ENCODE results near the gene ELMO1. TPM values are rescaled to one million over a fixed set of nuclear protein-coding genes. Genes with fewer than 3 reads are reported as not detected.
A peak's percentile ranks its signal among the peaks of the same experiment; 100 is the strongest.

The ELMO1 gene
- total and polyA plus RNA-seq, 4 donors, result 10.1 to 183 (median 34.4) TPM

DNA sequence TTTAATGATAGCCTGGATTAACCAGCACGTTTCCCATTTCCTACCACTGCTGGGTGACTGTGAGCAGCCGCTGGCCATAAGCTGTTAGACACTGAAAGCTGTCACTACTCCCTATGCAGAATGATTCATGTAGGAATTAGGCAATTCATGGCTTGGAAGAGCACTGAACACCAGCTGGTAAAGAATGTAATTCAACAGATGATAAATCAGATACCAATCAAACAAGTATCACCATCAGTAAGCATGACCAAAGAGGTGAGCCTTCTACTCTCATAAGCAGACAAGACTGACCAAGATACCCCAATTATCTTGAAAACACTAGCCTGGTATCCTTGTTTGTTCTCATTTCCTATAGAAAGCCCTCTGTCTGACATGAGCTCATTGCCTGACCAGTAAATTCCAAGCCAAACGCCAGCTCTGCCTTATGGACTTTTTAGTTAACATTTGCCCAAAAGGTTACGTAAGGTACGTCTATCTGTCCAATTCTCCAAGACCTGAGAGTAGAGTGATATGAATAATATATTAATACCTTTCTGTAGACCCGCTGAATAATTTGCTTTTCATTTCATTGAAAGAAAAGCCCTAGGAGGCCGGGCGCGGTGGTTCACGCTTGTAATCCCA is 127.7 kb downstream of the ELMO1 start:
- TF ChIP-seq CTCF (IDR thresholded peaks at IDR 0.05; ENCODE audit: control extremely low read depth, extremely low read depth), result no peak
- Histone ChIP-seq H3K27me3 (ENCODE audit: control insufficient read depth in 3 of 3, insufficient read depth in 3 of 3, low read length in 2 of 3) (no peaks in the 10 kb centered on the region), H3K36me3 (ENCODE audit: control insufficient read depth in 4 of 4, insufficient read depth in 4 of 4, low read length in 4 of 4) (no peaks in the 10 kb centered on the region), H3K9me3 (ENCODE audit: control insufficient read depth in 4 of 4, insufficient read depth in 3 of 4, low read length in 3 of 4) (no peaks in the 10 kb centered on the region), H3K4me1 (ENCODE audit: control insufficient read depth in 5 of 5, insufficient read depth in 5 of 5, low read length in 5 of 5) (peaks cover 0 to 16% (median 2%) of the 10 kb centered on the region in 5 donors), H3K27ac (ENCODE audit: low read depth in 1 of 2, low read length in 1 of 2) (no peak overlapping the region), H3K9ac (ENCODE audit: insufficient read depth in 1 of 2, low read length in 2 of 2) (no peak overlapping the region), H3K4me3 (no peak overlapping the region)
- DNase-seq (peak in 2 of 3 donors; percentile 63 to 65), ATAC-seq (ENCODE audit: insufficient read depth, low FRiP score) (peak; percentile 34)
- WGBS, 2 donors, result 88 to 90% methylated on average over 10 of the region's 10 CpGs

DNA sequence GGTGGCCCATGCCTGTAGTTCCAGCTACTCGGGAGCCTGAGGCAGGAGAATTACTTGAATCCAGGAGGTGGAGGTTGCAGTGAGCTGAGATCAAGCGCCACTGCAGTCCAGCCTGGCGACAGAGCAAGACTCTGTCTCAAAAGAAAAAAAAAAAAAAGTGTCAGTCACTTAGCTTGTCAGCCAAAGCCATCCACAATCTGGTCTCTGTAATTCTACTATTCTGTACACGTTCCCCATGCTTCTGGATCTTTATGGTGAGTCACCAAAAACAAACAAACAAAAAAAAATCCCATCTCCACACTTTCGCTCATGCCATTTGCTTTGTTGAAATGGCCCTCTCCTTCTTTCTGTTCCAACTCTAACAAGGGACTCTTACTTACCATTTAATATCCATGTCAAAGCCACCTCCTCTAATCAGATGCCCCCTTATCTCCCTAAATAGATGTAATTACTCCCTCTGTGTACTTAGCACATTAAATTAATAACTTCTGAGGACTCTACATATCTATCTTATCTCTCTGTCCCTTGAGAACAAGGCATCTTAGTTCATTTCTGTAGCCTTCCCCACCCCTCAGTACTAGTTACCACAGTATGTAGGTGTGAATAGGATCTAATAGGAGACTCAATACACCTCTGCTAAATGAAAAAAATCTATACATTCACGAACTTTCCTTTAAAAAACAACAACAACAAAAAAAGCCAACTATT is 128.4 kb downstream of the ELMO1 start:
- H3K9ac ChIP-seq (ENCODE audit: insufficient read depth in 1 of 2, low read length in 2 of 2), result no peak overlapping the region
- H3K9me3 ChIP-seq (ENCODE audit: control insufficient read depth in 4 of 4, insufficient read depth in 3 of 4, low read length in 3 of 4), result no peaks in the 10 kb centered on the region
- no peak for TF ChIP-seq CTCF (IDR thresholded peaks at IDR 0.05; ENCODE audit: control extremely low read depth, extremely low read depth)
- ATAC-seq (ENCODE audit: insufficient read depth, low FRiP score) (no peak), DNase-seq (peak in 2 of 3 donors; percentile 30 to 32)
- no peaks in the 10 kb centered on the region for H3K36me3 ChIP-seq (ENCODE audit: control insufficient read depth in 4 of 4, insufficient read depth in 4 of 4, low read length in 4 of 4)
- no peaks in the 10 kb centered on the region for H3K27me3 ChIP-seq (ENCODE audit: control insufficient read depth in 3 of 3, insufficient read depth in 3 of 3, low read length in 2 of 3)
- no peak overlapping the region for H3K27ac ChIP-seq (ENCODE audit: low read depth in 1 of 2, low read length in 1 of 2)
- no peak overlapping the region for H3K4me3 ChIP-seq
- H3K4me1 ChIP-seq (ENCODE audit: control insufficient read depth in 5 of 5, insufficient read depth in 5 of 5, low read length in 5 of 5), result peaks cover 0 to 20% (median 2%) of the 10 kb centered on the region in 5 donors
- 73 to 85% methylated on average over 6 of the region's 6 CpGs for WGBS, 2 donors

- WGBS, 2 donors, result 46 to 68% methylated on average over 2 of the region's 2 CpGs
- DNase-seq, result no peak
- Histone ChIP-seq H3K9ac (ENCODE audit: insufficient read depth in 1 of 2, low read length in 2 of 2) (no peak overlapping the region), H3K4me1 (ENCODE audit: control insufficient read depth in 5 of 5, insufficient read depth in 5 of 5, low read length in 5 of 5) (peaks cover 0 to 20% (median 0%) of the 10 kb centered on the region in 5 donors), H3K4me3 (no peak overlapping the region), H3K27ac (ENCODE audit: low read depth in 1 of 2, low read length in 1 of 2) (no peak overlapping the region), H3K27me3 (ENCODE audit: control insufficient read depth in 3 of 3, insufficient read depth in 3 of 3, low read length in 2 of 3) (no peaks in the 10 kb centered on the region), H3K9me3 (ENCODE audit: control insufficient read depth in 4 of 4, insufficient read depth in 3 of 4, low read length in 3 of 4) (no peaks in the 10 kb centered on the region), H3K36me3 (ENCODE audit: control insufficient read depth in 4 of 4, insufficient read depth in 4 of 4, low read length in 4 of 4) (peaks cover 0 to 6% (median 4%) of the 10 kb centered on the region in 4 donors)
- TF ChIP-seq CTCF (IDR thresholded peaks at IDR 0.05; ENCODE audit: control extremely low read depth, extremely low read depth), result no peak
- no peak for ATAC-seq (ENCODE audit: insufficient read depth, low FRiP score)
Measured at GRCh38 chr7:37318541-37318940, 130.1 kb downstream of the ELMO1 start.

Measured in lung (tissue), 12 donors.